GM21515 (cell line): ENCODE data around the gene ITGA4.

Source experiments
- ATAC-seq: cut with Tn5 transposase; IDR thresholded peaks from one replicate; pipeline ENCODE4 v1.9.1; 2021; ENCODE audit not compliant: unreplicated experiment

The ITGA4 gene

GRCh38 chr2:181457741-181458425 lies 697 bp downstream of the ITGA4 start:
- peak; percentile 26 for ATAC-seq

- ATAC-seq = no peak
Measured at GRCh38 chr2:181458871-181459270, 1.7 kb downstream of the ITGA4 start.

DNA sequence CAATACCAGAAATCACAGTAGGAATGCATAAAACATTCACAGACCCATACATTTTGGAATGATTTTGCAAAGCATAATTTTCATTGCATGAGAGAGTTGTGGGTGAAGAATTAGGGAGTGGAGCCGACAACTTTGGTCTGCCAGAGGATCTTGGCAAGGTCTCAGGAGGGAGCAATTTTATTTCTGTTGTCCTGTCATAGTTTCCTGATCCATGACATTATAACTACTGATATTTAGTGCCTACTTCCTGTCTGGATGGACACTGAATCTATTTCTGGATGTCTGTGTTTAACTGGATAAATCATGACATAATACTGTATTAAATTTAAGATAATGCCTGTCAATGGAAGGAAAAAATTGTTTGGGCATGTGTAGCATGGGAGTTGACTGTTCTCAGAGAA lies 2.4 kb downstream of the ITGA4 start:
- ATAC-seq = no peak

GRCh38 chr2:181461056-181461997 lies 4.1 kb downstream of the ITGA4 start:
- peak; percentile 18 for ATAC-seq

DNA sequence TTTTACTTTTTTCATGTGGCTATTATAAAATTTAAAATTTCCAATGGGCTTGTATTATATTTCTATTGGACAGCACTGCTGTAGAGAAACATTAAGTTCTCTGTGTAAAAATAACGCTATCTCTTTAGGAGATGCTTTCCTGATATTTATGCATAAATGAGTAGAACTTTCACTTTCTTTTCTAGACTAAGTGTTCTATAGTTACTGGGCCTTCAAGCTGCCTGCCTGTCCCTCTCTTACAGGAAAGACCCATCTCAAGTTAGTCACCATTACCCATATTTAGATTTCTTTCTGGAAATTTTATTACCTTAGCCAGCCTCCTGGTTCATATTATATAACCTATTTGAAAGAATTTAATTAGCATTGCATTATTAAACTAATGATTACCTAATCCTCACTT lies 4.8 kb downstream of the ITGA4 start:
- peak; percentile 31 for ATAC-seq

DNA sequence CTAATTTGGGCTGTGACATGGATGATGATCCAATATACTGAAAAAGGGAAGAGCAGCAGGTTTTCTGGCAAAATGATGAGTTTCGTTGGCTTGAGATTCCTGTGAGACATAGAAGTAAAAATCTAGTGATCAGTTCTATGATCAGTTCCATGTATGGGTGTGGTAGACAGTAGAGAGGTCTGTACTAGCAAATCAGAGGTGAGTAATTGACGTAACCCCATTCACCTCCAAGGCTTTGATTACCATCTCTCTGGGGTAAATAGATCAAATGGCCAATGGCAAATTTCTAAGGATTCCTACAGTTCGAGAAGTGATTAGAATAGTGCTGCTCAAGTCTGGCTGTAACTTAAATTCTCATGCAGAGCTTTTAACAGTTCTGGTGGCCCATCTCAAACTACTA lies 6.4 kb downstream of the ITGA4 start:
- no peak for ATAC-seq

DNA sequence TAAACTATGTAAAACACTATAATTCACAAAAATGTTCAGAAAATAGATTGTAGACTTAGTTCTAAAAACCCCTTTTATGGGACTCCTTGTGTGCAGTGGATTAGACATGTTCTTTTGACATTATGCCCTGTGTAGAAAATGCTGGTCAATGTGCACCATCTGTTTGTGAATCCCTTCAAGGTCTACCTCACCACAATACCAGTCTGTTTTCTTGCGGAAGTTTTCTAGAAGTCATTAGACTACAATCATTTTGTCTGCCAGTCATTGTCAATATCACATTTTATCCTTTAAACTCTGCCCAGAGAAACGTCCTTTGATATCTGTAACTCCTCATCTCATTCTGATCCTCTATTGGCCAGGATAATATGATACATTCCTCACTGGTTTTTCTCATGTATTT lies 7.8 kb downstream of the ITGA4 start:
- ATAC-seq = no peak

- no peak for ATAC-seq
Measured at GRCh38 chr2:181465676-181466375, 8.6 kb downstream of the ITGA4 start.

DNA sequence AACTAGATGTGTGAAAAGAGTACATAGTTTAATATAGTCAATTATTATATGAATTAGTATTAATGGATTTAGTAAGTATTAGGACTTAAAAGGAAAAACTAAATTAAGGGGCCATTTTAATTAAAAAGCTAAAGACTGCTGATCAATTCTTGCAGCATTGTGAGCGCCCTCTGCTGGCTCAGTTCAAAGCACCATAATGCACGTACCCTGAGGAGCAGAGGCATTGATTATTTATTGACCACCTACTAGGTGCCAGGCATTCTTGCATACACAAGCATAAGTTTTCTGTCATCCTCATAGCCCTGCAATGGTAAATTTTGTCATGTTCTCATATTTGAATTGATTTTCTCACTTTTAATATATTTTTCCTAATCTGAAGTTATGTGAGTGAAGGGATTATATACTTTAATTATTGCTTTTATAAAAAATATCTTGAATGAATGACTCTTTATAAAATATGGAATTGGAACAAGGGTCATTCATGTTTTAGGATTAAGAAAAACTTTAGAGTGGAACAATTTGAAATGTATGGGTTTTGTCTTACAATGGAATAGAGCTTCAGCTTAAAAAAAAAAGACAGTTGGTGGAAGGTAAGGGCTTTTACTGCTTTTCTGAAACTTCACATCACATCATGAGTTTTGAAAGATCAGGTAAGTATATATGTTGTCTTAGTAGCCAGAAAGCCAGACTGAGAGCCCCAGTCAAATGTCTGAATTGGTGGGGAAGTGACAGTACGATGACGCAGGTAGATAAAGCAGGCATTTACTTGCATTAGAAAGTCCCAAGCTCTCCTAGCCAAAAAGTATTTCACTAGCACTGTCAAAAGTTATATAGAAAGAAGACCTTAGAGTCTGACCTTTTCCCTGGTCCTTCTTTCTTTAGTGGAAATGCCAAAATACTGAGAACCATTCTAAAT lies 9.7 kb downstream of the ITGA4 start:
- ATAC-seq = no peak

GRCh38 chr2:181467966-181468707 lies 11.0 kb downstream of the ITGA4 start:
- no peak for ATAC-seq

DNA sequence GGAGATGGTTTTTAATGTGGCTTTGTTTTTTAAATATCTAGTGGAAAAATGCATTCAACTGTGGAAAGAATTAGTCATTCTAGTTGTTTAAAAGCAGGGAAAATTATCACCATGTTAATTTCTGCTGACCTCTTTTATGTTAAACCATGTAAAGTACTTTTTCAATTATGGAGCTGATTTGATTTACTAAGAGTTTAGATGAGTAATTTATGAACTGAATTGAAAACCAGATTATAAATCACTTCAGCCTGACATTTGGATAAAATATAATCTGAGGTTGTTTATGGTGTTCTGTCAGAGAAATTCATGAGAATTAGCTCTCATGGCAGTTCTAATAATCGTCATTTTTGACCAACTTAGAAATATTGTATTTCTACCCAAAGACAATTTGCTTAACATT lies 11.6 kb downstream of the ITGA4 start:
- ATAC-seq = no peak

DNA sequence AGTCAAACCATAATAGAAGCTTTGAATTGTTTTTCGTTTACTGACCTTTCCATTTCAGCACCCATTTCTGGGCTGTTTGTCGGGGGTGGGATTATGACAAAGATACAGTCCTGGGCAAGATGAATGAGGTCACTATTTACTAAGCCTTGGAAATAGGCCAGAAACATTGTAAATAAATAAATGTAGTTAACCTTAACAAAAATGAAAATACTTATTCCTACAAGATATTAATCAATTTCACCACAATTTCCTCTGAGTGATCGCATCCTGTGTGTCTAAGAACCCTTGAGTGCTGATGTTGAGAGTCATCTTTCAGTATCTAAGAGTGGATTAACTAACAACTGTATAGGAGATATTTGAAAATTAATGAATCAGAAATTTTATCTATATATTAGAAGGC lies 14.0 kb downstream of the ITGA4 start:
- ATAC-seq = no peak

- no peak for ATAC-seq
Measured at GRCh38 chr2:181471783-181472182, 14.6 kb downstream of the ITGA4 start.

GRCh38 chr2:181472990-181473389 lies 15.8 kb downstream of the ITGA4 start:
- no peak for ATAC-seq

DNA sequence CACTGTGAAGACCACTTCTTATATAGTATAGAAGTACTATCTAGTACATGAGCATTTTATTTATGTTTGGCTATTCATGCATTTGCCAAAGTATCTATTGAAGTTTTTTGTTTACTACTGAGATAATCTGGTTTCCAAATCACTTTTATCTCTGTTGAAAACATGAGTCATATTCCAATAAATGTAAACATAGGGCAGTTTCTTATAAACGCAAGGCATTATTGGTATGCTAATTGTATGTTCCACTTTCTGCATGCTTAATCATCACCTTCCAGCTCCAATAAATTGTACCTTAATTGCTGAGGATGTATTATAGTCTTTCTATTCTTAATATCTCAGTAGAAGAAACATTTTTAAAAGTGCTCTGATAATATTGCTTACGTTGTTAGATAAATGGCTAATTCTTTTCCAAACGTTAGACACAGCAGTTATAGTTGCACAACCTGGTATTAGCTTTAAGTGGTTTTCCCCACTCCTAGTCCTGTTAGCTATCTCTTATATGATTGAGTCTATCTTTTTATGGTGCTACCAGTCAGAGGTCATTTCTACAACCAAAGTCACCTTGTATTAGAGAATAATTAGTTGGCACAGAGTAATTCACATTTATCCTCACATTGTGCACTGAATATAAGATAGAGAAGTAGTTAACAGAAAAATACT lies 17.2 kb downstream of the ITGA4 start:
- ATAC-seq = no peak

GRCh38 chr2:181483211-181483610 lies 26.0 kb downstream of the ITGA4 start:
- no peak for ATAC-seq

DNA sequence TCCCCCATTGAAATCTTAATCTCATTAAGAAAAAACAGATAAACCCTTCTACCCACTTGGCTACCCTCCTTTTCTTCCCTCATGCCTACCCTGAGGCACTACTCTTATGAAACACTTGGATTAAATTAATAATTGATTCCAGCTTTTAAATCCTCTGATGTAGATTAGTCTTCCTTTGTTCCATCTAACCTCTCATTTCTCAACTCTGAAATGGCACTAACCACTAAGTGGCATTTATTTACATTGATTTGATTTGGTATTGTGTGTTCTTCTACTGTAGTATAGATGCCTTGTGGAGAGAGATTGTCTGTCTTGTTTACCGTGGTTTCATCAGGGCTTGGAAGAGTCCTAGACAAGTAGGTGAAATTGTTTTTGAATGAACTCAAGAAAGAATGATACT lies 26.7 kb downstream of the ITGA4 start:
- no peak for ATAC-seq

GRCh38 chr2:181484851-181485637 lies 27.9 kb downstream of the ITGA4 start:
- ATAC-seq = no peak

DNA sequence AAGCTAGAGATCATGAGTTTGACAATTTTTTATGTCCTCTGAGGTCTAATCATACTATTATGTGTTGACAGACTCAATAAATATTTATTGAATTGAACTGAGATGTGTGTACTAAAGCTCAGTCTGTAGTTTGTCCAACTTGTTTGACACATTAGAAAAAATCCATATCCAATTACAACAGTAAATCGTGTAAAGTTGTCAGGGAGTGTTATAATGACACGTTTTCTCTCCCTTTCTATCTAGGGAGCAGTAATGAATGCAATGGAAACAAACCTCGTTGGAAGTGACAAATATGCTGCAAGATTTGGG lies 28.4 kb downstream of the ITGA4 start:
- no peak for ATAC-seq
